ENCODE measurements around the gene BRF1. TPM values are rescaled to one million over a fixed set of nuclear protein-coding genes. Genes with fewer than 3 reads are reported as not detected.

The BRF1 gene
- total RNA-seq, 1 experiment from 2014 or later = 50.2 TPM

DNA sequence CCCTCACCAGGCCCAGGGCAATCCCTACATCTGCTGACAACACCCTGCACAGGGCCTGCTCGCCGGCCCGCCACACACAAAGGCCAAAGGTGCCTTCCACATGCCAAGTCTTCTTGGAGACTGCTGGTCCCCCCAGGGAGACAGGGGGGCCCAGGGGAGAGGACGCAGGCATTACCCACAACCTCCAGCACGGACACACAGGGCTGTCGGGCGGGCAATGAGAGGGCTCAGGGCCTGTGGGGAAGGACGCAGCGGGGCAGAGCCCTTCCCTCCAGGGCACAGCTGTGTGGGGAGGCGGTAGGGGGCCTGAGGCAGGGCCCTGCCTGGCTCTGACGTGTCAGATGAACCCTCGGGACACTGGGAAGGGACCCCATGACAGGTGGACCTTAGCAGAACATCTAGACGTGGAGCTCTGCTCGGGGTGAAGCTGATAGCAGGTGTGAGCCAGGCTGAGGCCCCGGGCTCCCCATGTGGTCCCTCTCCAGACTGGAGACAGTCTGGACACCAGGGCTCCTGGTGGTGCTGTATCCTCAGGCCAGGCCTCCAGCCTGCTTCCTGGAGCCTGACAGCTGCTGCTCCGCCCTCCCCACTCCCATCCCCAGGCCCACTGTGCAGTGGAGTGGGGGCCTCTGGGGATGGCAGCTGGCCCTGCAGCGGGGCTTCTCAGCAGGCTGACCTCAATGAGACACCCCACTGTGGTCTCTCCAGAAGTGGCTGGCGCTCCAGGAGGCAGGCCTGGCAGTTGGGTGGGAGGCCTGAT, 88.1 kb downstream of the BRF1 start:
- no peak for DNase-seq (ENCODE audit: low spot score)

DNA sequence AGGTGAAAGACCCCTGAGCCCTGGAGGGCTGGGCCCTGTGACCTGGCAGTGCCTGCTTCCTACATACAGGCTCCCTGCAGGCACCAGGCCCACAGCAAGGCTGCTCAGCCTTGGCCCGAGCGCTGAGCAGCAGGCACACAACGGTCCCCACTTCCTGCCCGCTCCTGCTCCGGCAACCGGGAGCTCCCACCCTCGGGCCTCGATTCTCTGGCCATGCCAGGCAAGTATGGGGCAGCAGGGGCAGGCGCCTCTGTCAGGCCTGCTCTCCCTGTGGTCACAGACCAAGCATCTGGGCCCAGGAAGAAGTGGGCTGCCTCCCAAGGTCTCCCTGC, 89.1 kb downstream of the BRF1 start:
- DNase-seq (ENCODE audit: low spot score) = no peak

DNA sequence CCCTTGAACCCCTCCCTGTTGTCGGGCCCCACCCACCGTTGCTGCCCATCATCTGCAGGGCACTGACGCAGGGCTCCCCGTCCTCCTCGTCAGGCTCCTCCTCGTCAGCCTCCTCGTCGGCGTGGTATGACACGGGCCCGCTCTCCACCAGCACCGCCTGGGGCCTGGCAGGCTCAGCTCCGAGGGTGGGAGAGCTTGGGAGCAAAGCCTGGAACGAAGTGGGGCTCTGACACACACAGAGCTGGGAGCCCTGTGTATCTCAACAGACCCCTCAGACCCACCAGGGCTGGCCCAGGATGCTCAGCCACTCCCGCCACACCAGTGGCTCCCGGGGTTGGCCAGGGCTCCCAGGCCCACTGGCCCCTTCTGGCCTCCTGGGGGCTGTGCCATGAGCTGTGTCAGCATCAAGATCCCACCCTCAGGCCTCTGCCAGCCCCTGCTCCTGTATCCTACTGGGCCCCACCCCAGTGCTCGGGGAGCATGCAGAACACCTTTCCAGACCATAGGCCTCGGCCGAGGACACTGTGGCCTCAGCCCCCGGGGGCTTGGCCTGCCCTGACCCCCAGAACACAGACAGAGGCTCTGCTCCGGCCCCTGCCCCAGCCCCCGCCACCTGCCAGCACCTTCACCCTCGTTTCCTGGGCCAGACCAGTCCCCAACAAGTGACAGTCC, 89.6 kb downstream of the BRF1 start:
- DNase-seq (ENCODE audit: low spot score) = no peak

DNA sequence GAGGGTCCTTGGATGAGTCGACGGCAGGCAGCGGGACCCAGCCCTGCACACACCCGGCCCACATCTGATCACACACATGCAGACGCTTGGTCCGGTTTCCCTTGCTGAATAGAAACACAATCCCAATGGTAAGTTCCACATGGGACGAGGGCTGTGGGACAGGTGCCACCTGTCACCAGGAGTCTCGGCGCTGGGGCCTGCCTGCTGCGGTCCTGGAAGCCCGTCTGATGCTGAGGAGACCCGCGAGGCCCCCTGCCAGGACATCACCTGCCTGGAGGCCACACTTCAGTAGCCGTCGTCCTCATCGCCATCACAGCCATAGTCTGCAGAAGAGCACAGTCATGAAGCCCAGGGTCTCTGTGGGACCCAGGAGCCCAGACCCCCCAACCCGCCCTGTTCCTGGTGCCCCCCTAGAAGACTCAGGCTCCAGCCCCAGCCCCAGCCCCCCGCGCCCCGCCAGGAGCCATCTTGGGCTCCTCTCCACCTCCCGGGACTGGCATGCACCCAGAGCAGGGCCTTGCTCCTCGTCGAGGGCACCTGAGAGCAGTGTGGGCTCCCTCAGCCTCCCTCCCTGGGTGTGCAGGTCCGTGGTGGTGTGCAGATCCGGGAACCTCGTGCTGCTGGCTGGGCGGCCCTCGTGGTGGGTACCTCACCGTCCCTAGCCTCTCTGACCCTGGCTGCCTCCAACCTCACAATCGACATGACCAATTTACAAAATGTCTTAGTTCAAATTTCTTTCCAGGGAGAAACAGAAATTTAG, 90.4 kb downstream of the BRF1 start:
- no peak for DNase-seq (ENCODE audit: low spot score)

DNA sequence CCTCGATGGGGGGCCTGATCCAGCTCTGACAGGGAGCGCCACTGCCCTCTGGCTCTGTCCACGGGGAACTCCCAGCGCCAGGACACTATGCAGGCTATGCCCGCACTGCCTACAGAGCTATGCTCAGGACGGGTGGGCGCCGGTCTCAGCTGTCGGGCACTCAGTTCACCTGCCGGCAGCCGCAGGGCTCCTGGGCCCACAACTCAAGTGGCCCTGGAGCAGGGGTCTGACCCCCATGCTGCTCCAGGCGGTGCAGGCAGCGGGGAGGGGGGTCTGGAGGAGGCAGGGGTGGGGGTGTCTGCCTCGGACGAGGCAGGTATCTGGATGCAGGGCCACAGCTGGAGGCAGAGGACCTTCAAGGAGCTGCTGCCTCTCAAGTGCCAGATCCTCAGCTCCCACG, 91.2 kb downstream of the BRF1 start:
- no peak for DNase-seq (ENCODE audit: low spot score)

DNA sequence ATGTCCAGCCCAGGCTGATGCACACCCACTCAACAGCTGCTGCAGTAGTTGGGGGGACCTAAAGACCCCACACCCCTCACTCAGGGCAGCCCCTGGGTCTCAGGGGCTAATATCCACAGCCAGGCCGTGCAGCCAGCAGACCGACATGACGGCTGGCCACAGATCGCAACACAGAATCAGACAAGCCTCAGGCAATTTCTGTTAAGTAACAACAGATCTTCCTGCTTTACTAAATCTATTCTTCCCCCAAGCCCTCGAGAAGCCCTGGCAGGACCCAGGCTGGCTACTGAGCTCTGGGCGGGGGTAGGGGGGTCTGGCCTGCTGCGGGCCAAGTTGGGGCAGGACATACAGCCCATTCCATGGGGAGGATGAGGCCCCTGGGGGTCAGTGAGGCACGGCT, 91.7 kb downstream of the BRF1 start:
- no peak for DNase-seq (ENCODE audit: low spot score)

DNA sequence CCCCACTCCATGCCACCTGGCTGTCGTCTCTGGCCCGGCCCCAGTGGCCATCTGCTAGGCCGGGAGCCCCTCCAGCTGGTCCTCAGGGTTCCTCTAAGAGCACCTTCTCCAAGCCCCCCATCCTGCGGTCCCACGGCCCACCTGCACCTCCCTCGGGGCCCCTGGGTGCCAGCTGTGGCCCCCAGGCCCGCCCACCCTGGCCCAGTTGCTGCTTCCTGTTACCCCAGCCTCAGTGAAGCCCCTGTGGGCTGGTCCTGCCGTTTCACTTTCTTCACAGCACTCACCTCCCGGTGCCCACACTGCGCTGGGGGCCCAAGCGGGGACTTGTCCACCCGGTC, 92.1 kb downstream of the BRF1 start:
- no peak for DNase-seq (ENCODE audit: low spot score)

DNA sequence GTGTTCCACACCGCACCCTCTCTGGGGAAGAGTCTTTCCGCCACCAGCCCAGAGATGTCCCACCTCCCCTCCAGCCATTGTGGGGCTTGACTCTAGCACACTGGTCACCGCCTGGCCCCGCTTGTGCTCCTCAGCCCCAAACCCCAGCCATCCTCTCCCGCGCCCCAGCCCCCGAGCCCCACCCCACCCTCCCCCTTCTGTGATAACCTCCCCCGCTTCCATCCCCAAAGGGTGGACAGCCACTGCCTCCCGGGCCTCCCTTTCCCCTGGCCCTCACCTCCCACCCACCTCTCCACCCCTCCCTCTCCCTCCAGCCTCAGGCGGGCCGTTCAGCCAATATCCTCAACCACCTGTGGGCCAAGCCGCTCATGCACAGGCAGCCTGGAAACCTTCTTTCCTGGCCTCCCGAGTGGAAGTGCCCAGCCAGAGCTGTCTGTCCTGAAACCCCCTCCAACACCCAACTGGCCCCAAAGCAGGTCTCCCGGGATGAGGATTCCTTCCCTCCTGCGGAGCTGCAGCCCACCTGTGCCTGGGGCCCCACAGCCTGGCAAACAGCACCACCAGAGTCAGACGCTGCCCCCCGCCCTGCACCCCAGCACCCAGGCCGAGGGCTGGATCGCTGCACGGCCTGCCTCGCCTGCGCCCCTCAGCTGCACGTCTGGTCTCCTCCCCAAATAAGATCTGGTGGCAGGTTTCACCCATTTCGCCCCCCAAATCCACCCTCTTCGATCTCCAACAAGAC, 92.6 kb downstream of the BRF1 start:
- DNase-seq (ENCODE audit: low spot score) = no peak

DNA sequence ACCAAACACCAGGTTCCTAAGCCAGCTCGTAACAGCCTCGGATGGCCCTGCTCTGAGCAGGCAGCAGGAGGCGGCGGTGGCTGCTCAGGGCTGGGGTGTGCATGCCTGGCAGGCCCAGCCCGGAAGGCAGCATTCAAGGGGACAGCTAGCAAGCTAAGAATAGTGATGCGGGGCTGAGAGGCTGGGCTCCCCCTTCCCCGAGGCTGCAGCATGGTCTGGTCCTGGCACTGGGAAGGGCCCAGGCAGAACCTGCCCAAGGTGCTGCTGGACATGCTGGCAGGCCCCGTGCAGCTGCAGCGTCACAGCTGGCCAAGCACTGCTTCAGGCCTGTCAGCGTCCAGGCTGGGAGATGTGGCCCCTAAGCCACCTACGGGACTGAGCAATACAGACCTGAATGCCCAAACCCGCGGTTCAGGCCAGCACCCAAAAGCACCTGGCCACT, 93.3 kb downstream of the BRF1 start:
- no peak for DNase-seq (ENCODE audit: low spot score)

DNA sequence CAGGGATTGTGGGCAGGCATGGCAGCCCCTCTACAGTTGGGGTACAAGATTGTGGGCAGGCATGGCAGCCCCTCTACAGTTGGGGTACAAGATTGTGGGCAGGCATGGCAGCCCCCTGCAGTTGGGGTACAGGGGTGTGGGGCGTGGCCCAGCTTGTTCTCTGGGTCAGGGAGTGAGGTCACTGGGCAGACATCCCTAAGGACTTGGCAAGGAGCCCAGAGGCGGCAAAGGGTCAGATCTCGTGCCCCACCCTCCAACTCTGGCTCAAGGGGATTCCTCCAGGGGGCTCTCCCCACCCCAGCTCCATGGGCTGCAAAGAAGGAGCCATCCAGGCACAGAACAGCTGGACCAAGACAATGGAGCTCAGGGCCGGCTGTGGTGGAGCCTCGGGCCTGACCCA, 93.9 kb downstream of the BRF1 start:
- no peak for DNase-seq (ENCODE audit: low spot score)

DNA sequence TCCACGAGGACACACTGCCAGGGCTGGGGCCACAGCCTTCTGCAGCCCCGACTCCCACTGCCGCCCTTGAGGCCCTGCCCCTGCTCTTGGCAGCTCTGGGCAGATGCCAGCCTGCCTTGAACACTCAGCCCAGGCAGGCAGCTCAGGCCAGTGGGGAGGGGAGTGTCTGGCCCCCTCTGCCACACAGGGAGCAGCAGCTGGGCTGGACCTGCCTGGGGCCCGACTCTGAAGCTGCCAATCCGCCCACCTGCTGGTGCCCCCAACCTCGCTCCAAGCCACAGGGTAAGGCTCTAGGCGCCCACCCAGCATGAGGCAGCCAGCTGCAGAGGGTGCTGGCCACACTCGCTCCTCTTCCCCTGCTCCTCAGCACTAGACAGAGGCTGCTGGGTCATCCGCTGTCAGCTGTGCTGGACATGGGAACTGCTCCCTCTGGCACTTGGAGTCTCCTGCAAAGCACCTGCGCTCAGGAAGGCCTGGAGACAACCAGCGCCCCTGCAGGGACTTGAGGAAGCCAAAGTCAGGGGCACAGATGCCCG, 95.1 kb downstream of the BRF1 start:
- no peak for DNase-seq (ENCODE audit: low spot score)

DNA sequence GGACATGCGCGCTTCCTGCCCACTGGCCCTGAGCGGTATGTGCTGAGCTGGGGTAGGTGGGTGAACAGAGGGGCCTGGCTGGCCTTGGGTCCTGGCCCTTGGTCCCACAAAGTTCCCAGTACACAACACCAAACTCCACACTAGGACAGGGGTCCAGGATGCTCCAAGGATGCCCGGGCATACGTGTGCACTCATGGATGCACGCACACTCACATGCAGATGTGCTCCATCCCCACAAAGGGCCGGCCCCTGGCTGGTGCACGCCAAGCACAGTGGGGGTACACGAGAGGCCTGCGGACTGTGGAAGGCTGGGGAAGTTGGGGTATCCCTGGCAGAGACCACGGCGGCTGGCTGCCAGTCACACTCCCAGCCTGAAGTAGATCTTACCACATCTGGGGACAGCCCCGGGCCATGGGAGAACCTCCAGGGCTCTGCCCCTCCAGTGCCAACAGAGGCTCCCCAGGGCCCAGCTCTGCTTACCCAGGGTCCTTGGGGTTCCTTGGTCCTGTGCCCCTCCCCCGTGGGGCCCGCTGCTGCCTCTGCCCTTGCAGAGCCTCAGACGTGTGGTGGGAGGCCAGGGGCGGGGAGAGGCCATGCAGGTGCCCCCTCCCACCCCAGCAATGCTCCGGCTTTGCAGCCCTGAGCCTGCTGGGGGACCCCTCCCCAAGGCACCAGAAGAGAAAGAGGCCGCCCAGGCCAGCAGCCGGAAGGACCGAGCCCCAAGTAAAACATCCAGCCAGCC, 95.7 kb downstream of the BRF1 start:
- no peak for DNase-seq (ENCODE audit: low spot score)

DNA sequence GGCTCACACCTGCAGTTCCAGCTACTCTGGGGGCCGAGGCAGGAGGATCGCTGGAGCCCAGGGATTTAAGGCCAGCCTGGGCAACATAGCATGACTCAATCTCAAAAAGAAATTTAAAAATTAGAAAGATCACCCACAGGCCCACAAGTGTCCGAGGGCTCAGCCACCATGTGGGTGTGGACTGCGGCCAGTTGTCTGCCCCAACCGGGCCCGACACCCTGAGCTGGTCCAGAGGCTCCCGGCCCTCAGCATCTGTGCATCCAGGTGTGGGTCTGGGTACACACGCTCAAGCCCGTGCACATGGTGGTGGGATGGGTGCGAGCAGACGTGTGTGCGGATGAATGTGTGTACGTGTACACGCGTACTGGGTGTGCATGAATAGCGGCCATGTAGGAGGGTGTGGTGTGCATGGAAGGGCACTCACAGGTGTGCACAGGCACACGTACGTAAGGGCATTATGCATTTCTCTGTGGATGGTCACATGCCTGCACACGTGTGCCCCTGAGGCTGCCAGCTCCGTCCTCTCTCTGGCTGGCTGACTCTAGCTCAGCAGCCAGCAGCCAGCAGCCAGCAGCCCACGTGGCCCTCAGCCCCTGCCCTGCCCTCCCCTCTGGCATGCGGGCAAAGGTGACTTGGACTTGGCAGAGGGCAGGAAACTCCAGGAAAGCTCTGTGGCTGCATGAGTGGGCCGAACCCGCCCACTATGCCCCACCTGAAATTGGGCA, 96.4 kb downstream of the BRF1 start:
- peak; percentile 76 for DNase-seq (ENCODE audit: low spot score)

DNA sequence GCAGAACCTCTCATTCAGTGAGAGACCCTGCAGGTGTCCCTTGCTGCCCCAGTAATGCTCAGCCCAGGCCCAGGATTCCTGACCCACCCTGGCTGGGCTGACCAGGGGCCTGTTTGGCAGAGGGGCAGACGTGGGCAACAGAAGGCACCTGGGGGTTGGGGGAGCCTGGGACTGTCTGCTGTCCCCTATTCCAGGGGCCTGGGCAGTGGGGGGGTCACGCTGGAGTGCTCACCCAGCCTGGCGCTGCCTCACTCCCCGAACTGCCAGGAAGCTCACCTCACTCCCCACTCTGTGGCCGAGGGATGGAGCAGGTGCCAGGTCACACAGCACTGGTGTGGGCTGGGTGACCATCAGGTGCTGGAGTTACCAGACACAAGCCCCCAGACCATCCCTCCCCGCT, 97.1 kb downstream of the BRF1 start:
- DNase-seq (ENCODE audit: low spot score) = no peak

DNA sequence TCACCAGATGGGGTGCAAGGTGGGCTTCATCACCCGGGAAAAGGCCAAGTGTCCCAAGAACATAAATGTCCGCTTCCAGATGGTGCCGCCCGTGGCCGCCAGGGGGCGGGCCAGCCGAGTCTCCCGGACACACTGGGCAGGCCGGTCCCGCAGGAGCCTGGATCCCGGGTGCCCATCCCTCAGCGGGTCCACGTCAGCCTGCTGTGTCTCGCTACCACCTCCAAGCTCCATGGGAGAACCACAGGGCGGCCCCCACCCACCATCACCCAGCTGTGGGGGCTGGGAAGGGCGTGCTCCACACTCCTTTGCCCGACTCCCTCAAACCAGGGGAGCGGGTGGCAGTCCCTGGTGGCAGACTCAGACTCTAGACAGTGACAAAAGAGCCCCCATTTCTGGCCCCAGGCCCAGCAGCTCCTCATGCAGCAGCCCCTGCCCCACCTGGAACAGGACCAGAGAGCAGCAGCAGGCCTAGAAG, 97.7 kb downstream of the BRF1 start:
- peak; percentile 66 for DNase-seq (ENCODE audit: low spot score)

DNA sequence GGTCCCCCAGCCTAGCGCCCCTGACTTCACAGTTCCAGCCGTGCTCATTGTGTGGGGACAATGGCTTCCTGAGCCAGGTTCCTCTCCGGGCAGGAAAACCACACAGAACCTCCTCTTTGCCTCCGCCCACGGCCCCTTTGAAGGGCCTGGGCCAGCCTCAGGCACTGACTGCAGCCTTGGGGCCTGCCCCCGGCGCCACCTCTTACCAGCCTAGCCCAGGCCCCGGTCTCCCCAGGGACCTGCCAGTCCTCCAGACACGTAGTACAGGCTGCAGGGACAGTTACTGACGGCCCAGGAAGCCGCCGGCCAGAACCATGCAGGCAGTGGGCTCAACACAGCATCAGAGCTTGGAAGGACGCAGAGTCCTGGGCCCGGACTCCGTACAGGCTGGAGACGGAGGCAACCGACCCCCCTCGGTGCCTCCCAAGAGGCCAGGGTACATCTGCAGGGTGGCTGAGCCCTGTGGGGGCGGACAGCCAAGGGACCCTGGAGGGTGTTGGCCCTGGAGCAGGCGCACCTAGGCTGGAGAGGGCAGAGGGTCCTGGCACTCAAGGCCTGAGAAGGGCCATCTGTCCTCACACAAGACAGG, 98.8 kb downstream of the BRF1 start:
- no peak for DNase-seq (ENCODE audit: low spot score)

DNA sequence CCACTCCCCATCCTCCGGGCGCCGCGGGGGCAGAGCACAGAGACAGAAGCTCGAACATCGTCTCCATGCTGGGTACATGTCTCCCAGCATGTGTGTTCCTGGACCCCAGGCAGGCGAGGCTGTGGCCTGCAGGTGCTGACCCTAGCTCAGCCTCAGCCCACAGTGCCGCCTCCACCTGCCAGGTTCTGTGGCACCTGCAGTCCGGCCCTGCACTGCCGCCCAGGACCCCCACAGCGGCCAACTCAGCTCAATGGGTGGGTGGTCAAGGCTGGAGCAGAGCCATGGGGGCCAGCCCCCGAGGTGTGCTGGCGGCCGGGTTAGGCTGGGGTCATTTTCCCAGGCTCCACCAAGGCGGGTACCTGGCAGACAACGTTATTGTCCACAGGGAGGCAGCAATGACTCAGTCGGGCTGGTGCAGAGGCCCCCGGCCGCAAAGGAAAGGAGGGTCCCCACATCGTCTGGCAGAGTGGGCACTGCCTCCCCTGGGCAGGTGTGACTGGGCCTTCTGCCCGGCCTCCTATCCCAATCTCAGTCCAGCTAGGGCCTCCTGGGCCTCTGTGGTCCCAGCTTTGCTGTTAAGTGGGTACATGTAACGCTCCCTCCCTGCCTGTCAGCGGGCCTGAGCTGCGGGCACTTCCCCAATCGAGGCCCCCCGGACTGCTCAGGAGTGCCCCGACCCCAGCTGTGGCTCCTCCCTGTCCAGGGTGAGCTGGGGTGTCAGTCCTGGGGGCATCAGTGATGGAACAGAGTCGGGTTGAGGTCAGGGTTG, 99.5 kb downstream of the BRF1 start:
- no peak for DNase-seq (ENCODE audit: low spot score)

DNA sequence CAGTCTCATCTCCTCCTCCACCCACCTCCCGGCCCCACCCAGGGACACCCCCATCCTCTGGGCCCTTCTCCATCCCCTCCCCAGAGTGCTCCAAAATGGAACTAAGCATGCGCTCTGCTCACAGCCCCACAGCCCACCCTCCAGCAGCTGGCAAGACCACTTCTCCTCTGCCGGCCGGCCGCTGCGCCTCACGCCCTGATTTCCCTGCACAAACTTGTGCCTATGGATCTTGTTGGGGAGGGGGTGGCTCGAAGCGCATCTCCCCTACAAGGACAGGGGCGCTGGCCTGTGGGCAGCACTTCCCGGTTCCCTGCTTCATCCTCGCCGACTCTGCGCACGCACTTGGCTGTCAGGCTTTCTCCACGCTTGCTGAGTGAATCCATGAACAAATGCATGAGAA, 100.2 kb downstream of the BRF1 start:
- DNase-seq (ENCODE audit: low spot score) = no peak

DNA sequence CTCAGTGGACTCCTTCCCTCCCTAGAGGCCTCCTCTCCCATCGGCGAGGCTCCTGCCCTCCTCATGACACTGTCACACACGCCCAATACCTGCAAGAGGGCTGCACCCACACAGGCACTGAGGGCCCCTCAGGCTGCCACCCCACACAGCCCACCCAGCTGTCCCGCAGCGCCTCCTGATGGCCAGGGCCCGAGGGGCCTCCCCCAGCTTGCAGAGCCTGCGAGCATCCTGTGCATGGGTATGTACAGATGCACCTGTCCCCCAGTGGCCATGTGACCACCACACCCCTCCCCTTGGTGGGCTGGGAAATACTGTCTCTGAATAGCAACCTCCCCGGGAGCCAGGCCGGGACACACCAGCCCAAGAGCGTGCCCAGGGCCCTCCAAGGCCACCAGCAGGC, 100.7 kb downstream of the BRF1 start:
- no peak for DNase-seq (ENCODE audit: low spot score)
